T-cell (primary cell): ENCODE results near the gene UNK. TPM values are rescaled to one million over a fixed set of nuclear protein-coding genes. Genes with fewer than 3 reads are reported as not detected.

Experiments used
- ATAC-seq, 4 experiments: fragments of 200-7000 bp in 3 of 4; fragments of 150-1000 bp in 1 of 4; cut with Tn5 transposase; replicated peaks in 1 of 4; 1 replicate in 3 of 4; 2 replicates in 1 of 4; pipeline ENCODE4 v1.10.0; 2021; ENCODE audit warnings: moderate library complexity in 3 of 4, mild to moderate bottlenecking in 2 of 4, moderate number of reproducible peaks in 1 of 4
- CTCF ChIA-PET, 2 donors: fragments of 300-600 bp; sonication (Branson Sonifier 250); formaldehyde crosslinking; loops; one replicate each; lab custom pipeline; 2022; ENCODE audit warnings: antibody characterized with exemption in 2 of 2; lab: Charles Lee
- POLR2A ChIA-PET, 2 donors: fragments of 300-600 bp; sonication (Branson Sonifier 250); formaldehyde crosslinking; loops; one replicate each; lab custom pipeline; 2022; ENCODE audit warnings: antibody characterized with exemption in 2 of 2; lab: Charles Lee
- DNase-seq, 35 experiments: peaks; one replicate each; pipeline versions ENCODE4 v3.0.0 to v3.0.0-alpha.2; 2013 to 2023
- H3K27ac ChIP-seq: one replicate; pipeline ENCODE4 v1.5.1; 2013; ENCODE audit warnings: low read length
- H3K27me3 ChIP-seq, 2 experiments: replicated peaks in 1 of 2; 1 replicate in 1 of 2; 2 replicates in 1 of 2; pipeline versions ENCODE4 v1.6.1 to v1.7.0; 2013; ENCODE audit warnings: low read length in 1 of 2, mixed read lengths in 1 of 2; ENCODE audit not compliant: control insufficient read depth in 2 of 2, insufficient read depth in 2 of 2; ENCODE audit errors: extremely low read depth in 1 of 2
- H3K36me3 ChIP-seq, 2 donors: 1 replicate in 1 of 2; 2 replicates in 1 of 2; pipeline versions ENCODE4 v1.6.1 to v1.7.0; 2013; ENCODE audit warnings: low read length in 1 of 2; ENCODE audit not compliant: control insufficient read depth in 2 of 2, insufficient read depth in 1 of 2; ENCODE audit errors: extremely low read depth in 1 of 2
- H3K4me1 ChIP-seq, 2 experiments: 1 replicate in 1 of 2; 2 replicates in 1 of 2; pipeline versions ENCODE4 v1.6.1 to v1.7.0; 2013; ENCODE audit warnings: low read length in 2 of 2, mixed read lengths in 1 of 2; ENCODE audit not compliant: insufficient read depth in 2 of 2, control insufficient read depth in 1 of 2; ENCODE audit errors: extremely low read depth in 1 of 2
- H3K4me3 ChIP-seq, 2 donors: 1 replicate in 1 of 2; 2 replicates in 1 of 2; pipeline versions ENCODE4 v1.5.1 to v1.7.0; 2013; ENCODE audit warnings: mild to moderate bottlenecking in 2 of 2, low read length in 1 of 2, moderate library complexity in 1 of 2; ENCODE audit not compliant: control insufficient read depth in 1 of 2; ENCODE audit errors: extremely low read depth in 1 of 2
- H3K9me3 ChIP-seq: 2 replicates; pipeline ENCODE4 v1.7.0; 2013
- H3K27ac Mint-ChIP-seq, 2 donors: one replicate each; pipeline ENCODE4 v1.8.0; 2020 to 2021; ENCODE audit warnings: mild to moderate bottlenecking in 2 of 2, mixed read lengths in 2 of 2
- H3K27me3 Mint-ChIP-seq, 2 donors: one replicate each; pipeline ENCODE4 v1.8.0; 2021 to 2022; ENCODE audit warnings: mixed read lengths in 2 of 2
- H3K36me3 Mint-ChIP-seq: one replicate; pipeline ENCODE4 v1.8.0; 2021; ENCODE audit warnings: mixed read lengths
- H3K4me1 Mint-ChIP-seq, 3 donors: one replicate each; pipeline ENCODE4 v1.8.0; 2020 to 2022; ENCODE audit warnings: mixed read lengths in 3 of 3, mild to moderate bottlenecking in 1 of 3
- H3K4me3 Mint-ChIP-seq, 3 donors: one replicate each; pipeline ENCODE4 v1.8.0; 2020 to 2022; ENCODE audit warnings: mild to moderate bottlenecking in 3 of 3, mixed read lengths in 3 of 3, moderate library complexity in 3 of 3
- H3K9me3 Mint-ChIP-seq, 3 donors: one replicate each; pipeline ENCODE4 v1.8.0; 2020 to 2022; ENCODE audit warnings: mixed read lengths in 3 of 3
- WGBS: methylation state at CpG from one replicate; pipeline ENCODE4 v1.1.5; 2013; ENCODE audit warnings: missing lambda C conversion rate; ENCODE audit not compliant: insufficient coverage; 5-methylcytosine and 5-hydroxymethylcytosine counted together
- total RNA-seq, 35 experiments: library from RNA in 6 of 35; stranded (reverse) in 6 of 35; fragments of 120-200 nt in 1 of 35; gene quantifications; one replicate each; pipeline versions ENCODE4 v1.2.1 to v1.2.4 and lab custom pipeline; 2013 to 2026

Gene UNK
- total RNA-seq, 5 donors from 2014 or later (not counting 1 experiment from before 2014, with no cell fraction given): 37.1 to 50.3 (median 39.2) TPM

DNA sequence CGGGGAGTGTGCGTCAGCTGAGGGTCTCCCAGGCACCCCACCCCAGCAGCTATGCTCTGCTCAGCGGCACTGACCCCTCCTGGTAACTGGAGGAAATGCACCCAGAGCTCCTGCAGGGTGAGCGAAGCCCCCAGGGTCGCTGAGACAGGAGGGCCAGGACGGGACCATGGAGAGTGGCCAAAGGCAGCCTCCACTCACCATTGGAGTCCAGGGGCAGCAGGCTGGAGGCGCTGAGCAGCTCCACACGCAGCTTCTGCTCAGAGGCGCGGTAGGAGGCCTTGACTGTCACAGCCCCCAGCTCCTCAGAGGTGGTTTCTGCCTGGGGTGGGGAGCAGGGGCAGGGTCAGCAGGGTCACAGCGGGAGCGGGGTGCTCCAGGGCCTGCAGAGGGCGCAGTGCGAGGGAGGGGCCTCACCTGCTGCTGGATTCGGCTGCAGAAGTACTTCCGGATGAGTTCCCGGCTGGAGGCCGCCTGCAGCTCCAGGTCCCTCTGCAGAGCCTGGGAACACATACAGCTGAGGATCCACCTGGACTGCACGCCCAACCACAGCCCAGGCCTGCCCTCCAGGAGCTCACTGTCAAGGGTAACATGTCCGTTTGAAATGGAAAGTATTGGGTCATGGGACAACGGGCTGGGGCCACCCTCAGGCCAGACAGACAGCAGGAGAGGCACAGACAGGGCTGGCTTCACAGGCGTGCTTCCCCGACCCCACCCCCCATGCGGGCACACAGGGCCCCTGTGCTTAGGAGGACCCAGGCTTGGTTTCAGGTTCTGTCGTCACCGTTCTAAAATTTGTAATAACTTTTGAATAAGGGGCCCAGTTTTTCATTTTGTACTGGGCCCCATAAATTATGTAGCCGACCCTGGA, 45.8 kb downstream of the UNK start:
- Histone ChIP-seq H3K27ac (peak overlapping the region; percentile 34), H3K36me3 (peaks cover 24 to 58% of the 10 kb centered on the region in 2 donors), H3K9me3 (no peaks in the 10 kb centered on the region), H3K27me3 (no peaks in the 10 kb centered on the region), H3K4me3 (no peak overlapping the region), H3K4me1 (peaks cover 28 to 75% of the 10 kb centered on the region in 2 experiments)
- Mint-ChIP-seq H3K4me3 (no peak overlapping the region), H3K27me3 (no peaks in the 10 kb centered on the region), H3K27ac (no peak overlapping the region), H3K36me3 (peaks cover 22% of the 10 kb centered on the region), H3K4me1 (peaks cover 35 to 45% (median 39%) of the 10 kb centered on the region in 3 donors), H3K9me3 (no peaks in the 10 kb centered on the region)
- ATAC-seq (no peak), DNase-seq (peak in 12 of 35 experiments; percentile 8 to 56 (median 32))
- WGBS: 93% methylated on average over 22 of the region's 27 CpGs
- ChIA-PET POLR2A (interaction anchor here in 1 of 2 donors (0.7 kb wide), 1 partner anchor 23 kb away, joined by 9 read pairs; no protein-coding TSS in a partner anchor), CTCF (interaction anchor here (0.5 to 1.0 kb wide), 5 partner anchors 46 to 622 kb away, joined by 3 to 11 read pairs (median 4); partner anchors contain the start of gene UNK (in 1 of the 2))

GRCh38 chr17:75831032-75831571, 46.5 kb downstream of the UNK start:
- H3K36me3 ChIP-seq: peaks cover 25 to 64% of the 10 kb centered on the region in 2 donors
- H3K9me3 ChIP-seq: no peaks in the 10 kb centered on the region
- no peak overlapping the region for H3K4me3 ChIP-seq
- no peak for DNase-seq
- H3K4me3 Mint-ChIP-seq: no peak overlapping the region
- no peaks in the 10 kb centered on the region for H3K9me3 Mint-ChIP-seq
- no peak for ATAC-seq
- ChIA-PET POLR2A (no interaction called here), CTCF (interaction anchor here (0.5 to 1.0 kb wide), 3 partner anchors 46 to 623 kb away, joined by 4 to 11 read pairs (median 5); partner anchors contain the start of gene UNK (in 1 of the 2))
- no peaks in the 10 kb centered on the region for H3K27me3 Mint-ChIP-seq
- H3K4me1 ChIP-seq: peaks cover 30 to 81% of the 10 kb centered on the region in 2 experiments
- no peaks in the 10 kb centered on the region for H3K27me3 ChIP-seq
- peak overlapping the region; percentile 93 for H3K27ac ChIP-seq
- H3K27ac Mint-ChIP-seq: peak overlapping the region in 1 of 2 donors; percentile 23
- H3K36me3 Mint-ChIP-seq: peaks cover 22% of the 10 kb centered on the region
- peaks cover 35 to 43% (median 39%) of the 10 kb centered on the region in 3 donors for H3K4me1 Mint-ChIP-seq
- WGBS: 83% methylated on average over 1 of the region's 15 CpGs

GRCh38 chr17:75832164-75832651, 47.6 kb downstream of the UNK start:
- ChIA-PET CTCF (interaction anchor here in 1 of 2 donors (0.7 to 1.3 kb wide), 2 partner anchors 23 to 49 kb away, joined by 3 to 4 read pairs; partner anchors contain the start of gene WBP2), POLR2A (no interaction called here)
- H3K27ac ChIP-seq: peak overlapping the region; percentile 93
- no peaks in the 10 kb centered on the region for H3K9me3 ChIP-seq
- no peaks in the 10 kb centered on the region for H3K27me3 ChIP-seq
- peak; percentile 14 to 45 (median 35) for ATAC-seq
- Mint-ChIP-seq H3K27me3 (no peaks in the 10 kb centered on the region), H3K27ac (peak overlapping the region; percentile 89 to 93), H3K36me3 (peaks cover 22% of the 10 kb centered on the region), H3K4me3 (peak overlapping the region; percentile 61 to 77 (median 67)), H3K9me3 (no peaks in the 10 kb centered on the region), H3K4me1 (peaks cover 35 to 38% (median 37%) of the 10 kb centered on the region in 3 donors)
- peak in 34 of 35 experiments; percentile 26 to 81 (median 46) for DNase-seq
- H3K36me3 ChIP-seq: peaks cover 33 to 72% of the 10 kb centered on the region in 2 donors
- peak overlapping the region; percentile 20 to 23 for H3K4me3 ChIP-seq
- H3K4me1 ChIP-seq: peaks cover 30 to 79% of the 10 kb centered on the region in 2 experiments
- WGBS: 29% methylated on average over 6 of the region's 10 CpGs

DNA sequence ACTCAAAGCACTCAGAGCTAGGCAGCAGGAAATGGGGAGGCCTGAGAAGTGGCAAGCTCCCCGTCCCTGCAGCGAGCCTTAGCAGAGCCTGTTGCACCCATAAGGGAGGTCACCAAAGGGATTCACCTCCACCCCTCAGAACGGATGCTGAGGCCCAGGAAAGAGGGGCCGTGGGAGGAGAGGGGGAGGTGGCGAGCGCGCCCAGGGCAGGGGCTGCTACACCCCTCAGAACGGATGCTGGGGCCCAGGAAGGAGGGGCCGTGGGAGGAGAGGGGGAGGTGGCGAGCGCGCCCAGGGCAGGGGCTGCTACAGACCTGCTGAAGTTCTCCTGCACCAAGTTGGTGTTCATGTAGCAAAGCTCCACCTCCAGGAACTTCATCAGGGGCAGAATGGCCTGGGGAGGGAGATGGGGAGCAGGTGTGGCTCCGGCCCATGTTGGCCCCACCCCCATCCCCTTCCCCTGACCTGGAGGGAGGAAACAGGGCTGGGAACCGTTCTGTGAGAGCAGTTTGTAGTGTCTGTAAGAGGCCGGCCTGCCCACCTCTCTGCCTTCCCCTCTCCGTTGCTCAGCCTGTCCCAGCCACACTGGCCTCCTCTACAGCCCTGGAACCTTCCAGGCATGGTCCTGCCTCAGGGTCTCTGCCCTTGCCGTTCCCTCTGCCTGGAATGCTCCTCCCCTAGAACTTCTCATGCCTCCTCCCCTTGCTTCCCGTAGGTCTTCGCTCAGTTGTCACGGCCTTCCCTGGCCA, 48.2 kb downstream of the UNK start:
- DNase-seq (peak in 19 of 35 experiments; percentile 12 to 47 (median 25)), ATAC-seq (peak; percentile 60 to 68 (median 65))
- H3K4me1 Mint-ChIP-seq: peaks cover 34 to 37% (median 35%) of the 10 kb centered on the region in 3 donors
- H3K9me3 ChIP-seq: no peaks in the 10 kb centered on the region
- 9% methylated on average over 11 of the region's 20 CpGs for WGBS
- POLR2A ChIA-PET: interaction anchor here in 1 of 2 donors (0.6 kb wide), 1 partner anchor 27 kb away, joined by 6 read pairs; no protein-coding TSS in a partner anchor
- H3K36me3 Mint-ChIP-seq: peaks cover 25% of the 10 kb centered on the region
- H3K36me3 ChIP-seq: peaks cover 33 to 76% of the 10 kb centered on the region in 2 donors
- peak overlapping the region; percentile 61 to 77 (median 67) for H3K4me3 Mint-ChIP-seq
- no peaks in the 10 kb centered on the region for H3K9me3 Mint-ChIP-seq
- H3K4me3 ChIP-seq: peak overlapping the region; percentile 20 to 23
- H3K27me3 ChIP-seq: no peaks in the 10 kb centered on the region
- H3K4me1 ChIP-seq: peaks cover 30 to 76% of the 10 kb centered on the region in 2 experiments
- peak overlapping the region; percentile 89 to 93 for H3K27ac Mint-ChIP-seq
- CTCF ChIA-PET: interaction anchor here in 1 of 2 donors (0.7 to 1.3 kb wide), 2 partner anchors 23 to 50 kb away, joined by 3 to 4 read pairs; partner anchors contain the start of gene WBP2
- no peaks in the 10 kb centered on the region for H3K27me3 Mint-ChIP-seq
- peak overlapping the region; percentile 93 for H3K27ac ChIP-seq

DNA sequence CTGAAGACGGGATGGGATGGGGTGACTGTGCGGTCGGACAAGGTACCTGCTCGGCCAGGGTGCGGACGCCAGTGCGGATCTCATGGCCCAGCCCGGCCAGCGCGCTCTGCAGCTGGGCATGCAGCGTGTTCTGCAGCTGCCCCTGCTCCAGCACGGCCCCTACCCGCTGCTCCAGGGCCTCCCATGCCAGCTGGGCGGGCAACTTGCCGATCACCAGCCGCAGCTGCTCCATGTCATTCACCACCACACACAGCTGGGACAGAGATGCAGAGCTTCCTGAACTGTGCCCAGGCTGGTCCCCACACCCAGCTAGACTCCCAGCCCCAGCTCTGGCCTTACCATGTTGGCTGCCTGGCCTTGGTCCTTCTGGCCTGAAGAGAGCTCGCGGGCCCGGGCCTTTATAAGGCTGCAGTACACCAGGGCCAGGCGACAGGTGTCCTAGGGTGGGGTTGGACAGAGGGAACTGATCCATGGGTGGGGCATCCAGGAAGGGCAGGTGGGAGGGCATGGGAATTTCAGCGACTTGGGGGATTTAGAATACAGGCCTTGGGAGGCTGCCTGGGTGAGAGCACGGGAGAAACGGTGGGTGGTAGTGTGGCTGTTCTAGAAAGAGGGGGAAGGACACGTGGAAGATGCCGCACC, 49.8 kb downstream of the UNK start:
- ATAC-seq (no peak), DNase-seq (no peak)
- no peaks in the 10 kb centered on the region for H3K9me3 Mint-ChIP-seq
- H3K4me1 Mint-ChIP-seq: peaks cover 29 to 34% (median 29%) of the 10 kb centered on the region in 3 donors
- H3K4me3 Mint-ChIP-seq: peak overlapping the region in 1 of 3 donors; percentile 77
- Histone ChIP-seq H3K9me3 (no peaks in the 10 kb centered on the region), H3K27me3 (no peaks in the 10 kb centered on the region), H3K36me3 (peaks cover 42 to 69% of the 10 kb centered on the region in 2 donors), H3K4me3 (no peak overlapping the region), H3K27ac (peak overlapping the region; percentile 93), H3K4me1 (peaks cover 30 to 69% of the 10 kb centered on the region in 2 experiments)
- 90% methylated on average over 22 of the region's 25 CpGs for WGBS
- POLR2A ChIA-PET: interaction anchor here (0.6 kb wide), 2 partner anchors 8 to 21 kb away, joined by 3 to 10 read pairs; partner anchors contain the start of gene WBP2 (in 1 of the 2)
- H3K27ac Mint-ChIP-seq: peak overlapping the region; percentile 89 to 93
- CTCF ChIA-PET: interaction anchor here in 1 of 2 donors (0.6 kb wide), 1 partner anchor 415 kb away, joined by 4 read pairs; no protein-coding TSS in a partner anchor
- no peaks in the 10 kb centered on the region for H3K27me3 Mint-ChIP-seq
- peaks cover 25% of the 10 kb centered on the region for H3K36me3 Mint-ChIP-seq
